ENCODE results near the gene NRG3. TPM values are rescaled to one million over a fixed set of nuclear protein-coding genes. Genes with fewer than 3 reads are reported as not detected.

NRG3 gene
- total and polyA plus RNA-seq, 2 of the 8 experiments (the other 6 are each of a cell fraction or from before 2014, with no cell fraction given), result 4.2 to 5.0 TPM

DNA sequence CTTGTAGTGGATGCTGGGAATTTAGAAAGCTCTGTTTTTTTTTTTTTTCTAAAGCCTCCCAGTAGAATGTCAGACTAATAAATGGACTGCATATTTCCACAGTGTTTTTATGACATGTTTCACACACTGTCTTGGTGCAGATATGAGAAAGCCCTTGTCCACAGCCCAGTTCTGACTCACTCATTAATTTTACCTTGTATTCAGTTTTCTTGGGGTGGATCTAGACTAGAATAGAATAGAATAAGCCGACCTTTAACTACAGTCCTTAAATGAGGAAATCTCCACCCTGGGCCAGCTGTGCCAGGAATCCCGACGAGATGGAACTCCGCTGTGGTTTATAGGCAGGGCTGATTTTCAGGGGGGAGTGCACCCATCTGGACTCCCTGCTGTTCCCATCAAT lies 274.7 kb downstream of the NRG3 start:
- H4K91ac ChIP-seq (replicated peaks; ENCODE audit: insufficient read length, low read length), result no peak overlapping the region
- no peak overlapping the region for H4K8ac ChIP-seq (ENCODE audit: extremely low read depth, insufficient read depth, low read length)
- no peak overlapping the region for H2BK15ac ChIP-seq (ENCODE audit: low read length)
- WGBS, 2 experiments (ENCODE audit: extremely low coverage in 1 of 2, insufficient coverage in 1 of 2, insufficient read length in 1 of 2, insufficient replicate concordance in 2 of 2, low coverage in 1 of 2, low lambda C conversion rate in 2 of 2, missing lambda C conversion rate in 1 of 2), result 66% methylated on average over 4 of the region's 4 CpGs; no CpG with 5 or more reads in 1 of the 2 experiments
- no peak overlapping the region for H3K9ac ChIP-seq (replicated peaks in 1 of 4; ENCODE audit: extremely low read depth in 1 of 4, low read depth in 3 of 4, low read length in 3 of 4)
- peaks cover 0 to 2% (median 0%) of the 10 kb centered on the region in 4 experiments; a peak in 1 of 7 replicates for H3K4me1 ChIP-seq (replicated peaks in 1 of 4; ENCODE audit: control insufficient read depth in 3 of 4, insufficient read depth in 4 of 4, low read length in 3 of 4)
- CTCF ChIA-PET (ENCODE audit: partially characterized antibody), result interaction anchor here (0.6 to 5.1 kb wide), 22 partner anchors 9 to 1725 kb away, joined by 3 to 56 read pairs (median 4); no protein-coding TSS in a partner anchor
- H3K56ac ChIP-seq (replicated peaks; ENCODE audit: insufficient read length, low read depth, low read length), result no peak overlapping the region
- H3K14ac ChIP-seq (ENCODE audit: insufficient read length), result no peak overlapping the region
- no peak overlapping the region for H2BK5ac ChIP-seq (ENCODE audit: low read depth, low read length)
- DNase-seq (ENCODE audit: low read depth in 1 of 2, low spot score in 2 of 2) (no peak), FAIRE-seq (no peak)
- H3K4me3 ChIP-seq (ENCODE audit: extremely low read depth in 1 of 4, insufficient read depth in 2 of 4, low read depth in 3 of 4, low read length in 4 of 4), result no peak overlapping the region
- H3K9me3 ChIP-seq (ENCODE audit: insufficient read depth in 2 of 2, low read depth in 1 of 2, low read length in 1 of 2), result no peaks in the 10 kb centered on the region
- H2AK5ac ChIP-seq (ENCODE audit: low read depth, low read length), result no peak overlapping the region
- H2BK120ac ChIP-seq (replicated peaks; ENCODE audit: low read depth, low read length), result no peak overlapping the region
- H3K79me1 ChIP-seq (ENCODE audit: low read depth, low read length), result no peaks in the 10 kb centered on the region; the same call in 1 of the 2 replicates
- H3K23ac ChIP-seq (ENCODE audit: insufficient read length), result no peak overlapping the region
- H3K36me3 ChIP-seq (ENCODE audit: control insufficient read depth in 2 of 4, insufficient read depth in 4 of 4, low read length in 3 of 4), result no peaks in the 10 kb centered on the region
- no peak overlapping the region for H3K27ac ChIP-seq (ENCODE audit: low read depth, low read length)
- H3K23me2 ChIP-seq (ENCODE audit: low read depth, low read length), result no peaks in the 10 kb centered on the region
- no peak overlapping the region for H2AFZ ChIP-seq (ENCODE audit: low read length)
- H4K20me1 ChIP-seq (replicated peaks in 1 of 2; ENCODE audit: control insufficient read depth in 1 of 2, insufficient read depth in 2 of 2, low read length in 2 of 2), result no peaks in the 10 kb centered on the region
- H2BK12ac ChIP-seq (ENCODE audit: low read depth, low read length), result no peak overlapping the region
- H3K27me3 ChIP-seq (replicated peaks in 1 of 4; ENCODE audit: control insufficient read depth in 3 of 4, extremely low read depth in 1 of 4, insufficient read depth in 3 of 4, low read length in 3 of 4), result no peaks in the 10 kb centered on the region
- no peak overlapping the region for H3K4me2 ChIP-seq (ENCODE audit: insufficient read depth in 1 of 2, low read depth in 2 of 2, low read length in 2 of 2)
- no peaks in the 10 kb centered on the region for H3K79me2 ChIP-seq (ENCODE audit: control insufficient read depth in 1 of 2, insufficient read depth in 2 of 2, low read length in 2 of 2)
- no peak for TF ChIP-seq FOSL1 (IDR thresholded peaks at IDR 0.05; ENCODE audit: insufficient read depth, low read depth, low read length)
- TF ChIP-seq BCL11A (IDR thresholded peaks at IDR 0.05; ENCODE audit: low read depth in 2 of 2, low read length in 2 of 2), result no peak
- TF ChIP-seq NANOG (IDR thresholded peaks at IDR 0.05; ENCODE audit: insufficient read depth, low read depth, low read length, poor library complexity, severe bottlenecking), result no peak
- TF ChIP-seq PHF8 (conservative IDR thresholded peaks at IDR 0.05; ENCODE audit: low read depth, low read length), result no peak
- TF ChIP-seq MAFK (IDR thresholded peaks at IDR 0.05; ENCODE audit: low read depth, low read length), result no peak
- no peak for TF ChIP-seq NRF1 (IDR thresholded peaks at IDR 0.05; ENCODE audit: low read depth, low read length)
- no peak for TF ChIP-seq POLR2A (IDR thresholded peaks at IDR 0.05; ENCODE audit: control extremely low read depth in 1 of 2, low read depth in 2 of 2, low read length in 2 of 2)
- TF ChIP-seq SIX5 (IDR thresholded peaks at IDR 0.05; ENCODE audit: low read depth, low read length), result no peak
- no peak for TF ChIP-seq BACH1 (IDR thresholded peaks at IDR 0.05; ENCODE audit: low read length)
- TF ChIP-seq CEBPB (IDR thresholded peaks at IDR 0.05; ENCODE audit: low read depth, low read length), result no peak
- TF ChIP-seq CHD1 (IDR thresholded peaks at IDR 0.05; ENCODE audit: low read depth, low read length), result no peak
- TF ChIP-seq EGR1 (IDR thresholded peaks at IDR 0.05; ENCODE audit: borderline replicate concordance, low read depth, low read length), result no peak
- no peak overlapping the region for H3K4ac ChIP-seq (replicated peaks; ENCODE audit: insufficient read length, low read depth, low read length)
- H4K5ac ChIP-seq (ENCODE audit: insufficient read length, low read depth, low read length), result no peak overlapping the region
- H3K18ac ChIP-seq (ENCODE audit: extremely low read depth, low read length), result no peak overlapping the region
- no peak overlapping the region for H2BK20ac ChIP-seq (ENCODE audit: low read length)
- POLR2A ChIA-PET (ENCODE audit: partially characterized antibody), result no interaction called here
